ENCODE measurements around the gene CUL3. TPM values are rescaled to one million over a fixed set of nuclear protein-coding genes. Genes with fewer than 3 reads are reported as not detected.
"Not testable (repeated sequence)": the region's sequence is repeated elsewhere in the genome, so short reads cannot be mapped to it uniquely, and the experiment has no call there.

Gene CUL3
- total RNA-seq, 1 donor from 2014 or later = 74.5 TPM

DNA sequence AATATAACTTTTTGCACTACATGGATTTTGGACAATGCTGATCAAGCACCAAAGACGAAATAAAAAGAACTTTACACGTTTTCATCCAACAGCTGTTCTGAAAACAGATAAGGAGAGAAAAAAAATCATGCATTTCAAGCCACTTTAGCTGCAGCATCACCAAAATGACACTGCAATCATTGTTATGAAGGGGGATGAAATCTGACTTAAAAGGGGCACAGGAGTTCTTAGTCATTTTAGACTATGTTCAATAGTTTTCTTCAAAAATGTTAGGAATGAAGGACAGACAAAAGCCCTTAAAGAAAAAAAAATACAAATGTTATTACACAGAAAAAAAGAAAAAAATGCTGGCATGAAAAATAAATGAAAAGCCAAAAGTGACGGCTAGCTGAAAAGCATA lies 71.2 kb downstream of the CUL3 start:
- DNase-seq (ENCODE audit: missing footprints) = no peak
- no peak for ATAC-seq
- intact Hi-C loops (cut with DNase I) = no loop called here

DNA sequence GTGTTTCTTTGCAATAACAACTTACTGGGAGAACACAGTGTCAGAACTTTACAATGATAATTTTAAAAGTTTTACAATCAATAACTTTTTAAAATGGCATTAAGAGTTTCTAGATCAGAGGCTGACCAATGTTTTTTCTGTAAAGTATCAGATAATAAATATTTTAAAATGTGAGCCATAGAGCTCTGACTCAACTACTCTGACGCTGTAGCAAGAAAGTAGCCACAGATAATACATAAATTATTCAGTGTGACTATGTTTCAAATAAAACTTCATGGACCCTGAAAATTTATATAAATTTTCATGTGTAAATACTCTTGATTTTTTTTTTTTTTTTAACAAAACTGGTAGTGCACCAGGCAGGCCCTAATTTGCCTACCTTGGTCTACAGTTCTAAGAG lies 77.4 kb downstream of the CUL3 start:
- intact Hi-C loops (cut with DNase I) = no loop called here
- DNase-seq (ENCODE audit: missing footprints) (no peak), ATAC-seq (no peak)

DNA sequence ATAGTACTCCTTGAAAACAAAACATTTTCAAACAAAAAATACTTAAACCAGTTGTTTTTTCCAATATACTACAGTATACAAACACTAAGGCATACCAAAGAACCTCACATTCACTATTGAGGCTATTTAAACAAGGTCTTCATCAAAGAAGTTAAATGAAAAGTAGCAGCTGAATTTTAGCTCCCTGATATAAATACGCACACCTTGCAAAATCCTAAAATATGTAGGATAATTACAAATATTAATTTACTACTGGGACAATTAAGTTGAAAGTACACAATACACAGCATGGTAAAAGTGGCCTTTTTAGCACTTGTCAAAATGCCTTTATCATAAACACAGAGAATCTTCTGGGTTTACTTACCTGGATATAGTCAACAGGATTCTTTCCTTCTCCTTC lies 78.7 kb downstream of the CUL3 start:
- ATAC-seq (no peak), DNase-seq (ENCODE audit: missing footprints) (no peak)
- intact Hi-C loops (cut with DNase I) = no loop called here

DNA sequence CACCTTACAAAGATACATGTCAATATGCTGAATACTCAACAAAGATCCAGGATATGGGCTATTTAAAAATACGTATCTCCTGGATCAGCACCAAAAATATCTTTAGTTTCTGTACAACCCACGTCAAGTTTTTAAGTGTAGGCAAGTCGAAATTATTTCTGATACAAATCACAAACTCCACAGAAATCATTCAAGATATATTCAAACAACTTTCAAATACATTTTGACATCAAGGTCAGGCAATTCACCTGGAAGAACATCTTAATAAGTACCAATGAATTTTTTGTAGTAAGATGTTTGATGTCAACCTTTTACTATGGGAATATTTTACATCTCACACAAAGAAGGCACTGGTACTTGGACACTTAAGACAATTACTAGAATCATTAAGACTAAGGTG lies 86.2 kb downstream of the CUL3 start:
- ATAC-seq (no peak), DNase-seq (ENCODE audit: missing footprints) (no peak)
- intact Hi-C loops (cut with DNase I) = no loop called here

DNA sequence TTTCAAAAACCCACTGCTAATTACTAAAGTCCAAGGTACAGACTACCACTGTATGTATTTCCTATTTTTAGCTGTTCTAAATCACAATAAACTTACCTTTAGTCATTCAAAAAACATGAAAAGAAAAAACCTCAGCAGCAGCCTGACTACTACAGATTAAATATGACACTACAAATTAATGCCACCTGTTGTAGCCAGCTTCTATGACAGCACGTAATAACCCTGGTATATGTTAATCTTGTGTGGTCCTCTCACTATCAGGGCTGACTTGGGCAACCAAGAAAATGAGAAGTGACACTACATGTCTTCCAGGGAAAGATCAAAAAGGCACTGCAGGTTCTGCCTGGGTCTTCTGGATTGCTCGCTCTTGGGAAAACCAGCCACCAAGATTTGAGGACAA lies 92.6 kb downstream of the CUL3 start:
- no peak for ATAC-seq
- intact Hi-C loops (cut with DNase I) = no loop called here

DNA sequence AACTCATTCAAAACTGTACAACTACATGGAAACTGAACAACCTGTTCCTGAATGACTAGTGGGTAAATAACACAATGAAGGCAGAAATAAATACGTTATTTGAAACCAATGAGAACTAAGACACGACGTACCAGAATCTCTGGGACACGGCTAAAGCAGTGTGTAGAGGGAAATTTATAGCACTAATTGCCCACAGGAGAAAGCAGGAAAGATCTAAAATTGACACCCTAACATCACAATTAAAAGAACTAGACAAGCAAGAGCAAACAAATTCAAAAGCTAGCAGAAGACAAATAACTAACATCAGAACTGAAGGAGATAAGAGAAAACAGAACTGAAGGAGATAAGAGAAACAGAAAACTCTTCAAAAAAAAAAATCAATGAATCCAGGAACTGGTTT lies 97.2 kb downstream of the CUL3 start:
- intact Hi-C loops (cut with DNase I); DNase-seq (ENCODE audit: missing footprints); ATAC-seq: not testable (repeated sequence)

More for the DNA sequence above, 92.6 kb downstream of the CUL3 start:
- no peak for DNase-seq (ENCODE audit: missing footprints)

DNA sequence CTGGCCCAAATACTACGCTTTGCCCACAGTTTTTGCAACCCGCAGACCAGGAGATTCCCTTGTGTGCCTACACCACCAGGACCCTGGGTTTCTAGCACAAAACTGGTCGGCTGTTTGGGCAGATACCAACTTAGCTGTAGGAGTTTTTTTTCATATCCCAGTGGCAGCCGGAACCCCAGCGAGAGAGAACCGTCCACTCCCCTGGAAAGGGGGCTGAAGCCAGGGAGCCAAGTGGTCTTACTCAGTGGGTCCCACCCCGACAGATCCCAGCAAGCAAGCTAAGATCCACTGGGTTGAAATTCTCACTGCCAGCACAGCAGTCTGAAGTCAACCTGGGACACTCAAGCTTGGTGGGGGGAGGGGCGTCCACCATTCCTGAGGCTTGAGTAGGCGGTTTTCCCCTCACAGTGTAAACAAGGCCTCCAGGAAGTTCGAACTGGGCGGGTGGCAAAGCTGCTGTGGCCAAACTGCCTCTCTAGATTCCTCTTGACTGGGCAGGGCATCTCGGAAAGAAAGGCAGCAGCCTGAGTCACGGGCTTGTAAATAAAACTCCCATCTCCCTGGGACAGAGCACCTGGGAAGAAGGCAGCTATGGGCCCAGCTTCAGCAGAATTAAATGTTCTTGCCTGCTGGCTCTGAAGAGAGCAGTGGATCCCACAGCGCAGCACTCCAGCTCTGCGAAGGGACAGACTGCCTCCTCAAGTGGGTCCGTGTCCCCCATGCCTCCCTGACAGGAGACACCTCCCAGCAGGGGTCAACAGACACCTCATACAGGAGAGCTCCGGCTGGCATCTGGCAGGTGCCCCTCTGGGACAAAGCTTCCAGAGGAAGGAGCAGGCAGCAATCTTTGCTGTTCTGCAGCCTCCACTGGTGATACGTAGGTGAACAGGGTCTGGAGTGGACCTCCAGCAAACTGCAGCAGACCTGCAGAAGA lies 99.8 kb downstream of the CUL3 start:
- ATAC-seq; DNase-seq (ENCODE audit: missing footprints); intact Hi-C loops (cut with DNase I): not testable (repeated sequence)

DNA sequence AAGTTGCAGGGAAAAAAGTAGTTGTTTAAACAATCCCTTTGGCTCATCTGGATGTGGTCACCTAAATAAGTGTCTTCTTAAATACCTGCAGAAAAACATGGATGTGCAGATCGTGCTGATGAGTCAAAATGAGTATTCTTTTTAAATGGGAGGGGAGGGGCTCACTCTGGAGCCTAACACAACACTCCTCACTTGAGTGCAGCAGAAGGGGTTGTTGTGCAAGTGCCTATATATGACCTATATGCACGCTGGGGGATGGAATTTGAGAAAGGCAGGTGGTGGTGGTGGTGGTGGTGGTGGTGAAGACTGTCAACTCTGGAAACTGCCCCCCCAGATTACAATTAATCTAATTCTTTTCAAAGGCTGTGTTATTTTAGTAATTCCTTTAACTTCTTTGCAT lies 105.3 kb downstream of the CUL3 start:
- intact Hi-C loops (cut with DNase I) = no loop called here
- DNase-seq (ENCODE audit: missing footprints) (no peak), ATAC-seq (no peak)

DNA sequence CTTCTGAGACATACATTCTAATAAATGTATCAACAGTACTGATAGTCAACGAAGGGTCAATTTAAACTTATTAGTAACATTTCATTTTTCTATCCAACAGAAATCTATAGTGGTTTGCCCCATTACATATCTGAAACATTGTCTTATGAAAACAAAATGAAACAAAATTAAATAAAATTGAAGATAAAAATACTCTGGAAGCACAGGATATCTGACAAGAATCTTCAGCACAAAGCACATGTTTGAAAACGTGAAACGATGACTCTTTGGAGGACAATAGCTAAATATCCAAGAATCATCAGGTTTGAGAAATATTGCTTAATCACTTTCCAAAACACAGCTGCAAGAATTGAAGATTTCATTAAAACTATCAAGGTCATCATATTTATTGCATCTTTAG lies 112.3 kb downstream of the CUL3 start:
- ATAC-seq (no peak), DNase-seq (ENCODE audit: missing footprints) (no peak)
- intact Hi-C loops (cut with DNase I) = no loop called here

DNA sequence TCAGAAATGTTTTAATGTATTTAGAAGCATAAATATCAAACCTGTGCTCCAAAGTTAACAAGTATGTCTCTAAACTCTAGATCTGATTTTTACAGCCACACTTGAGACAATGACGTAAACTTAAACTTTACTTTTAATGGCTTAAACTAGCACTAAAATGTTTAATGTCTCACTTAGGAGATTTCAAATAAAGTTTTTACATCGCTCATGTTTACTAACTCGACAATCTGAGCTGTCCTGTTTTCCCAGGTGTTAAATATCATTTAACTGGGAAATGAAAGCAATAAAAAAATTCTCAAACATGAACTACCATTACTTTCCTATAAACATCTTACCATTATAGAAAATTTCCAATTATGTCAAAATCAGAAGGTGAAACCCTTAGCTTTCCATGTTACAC lies 113.0 kb downstream of the CUL3 start:
- ATAC-seq = no peak
- no peak for DNase-seq (ENCODE audit: missing footprints)

DNA sequence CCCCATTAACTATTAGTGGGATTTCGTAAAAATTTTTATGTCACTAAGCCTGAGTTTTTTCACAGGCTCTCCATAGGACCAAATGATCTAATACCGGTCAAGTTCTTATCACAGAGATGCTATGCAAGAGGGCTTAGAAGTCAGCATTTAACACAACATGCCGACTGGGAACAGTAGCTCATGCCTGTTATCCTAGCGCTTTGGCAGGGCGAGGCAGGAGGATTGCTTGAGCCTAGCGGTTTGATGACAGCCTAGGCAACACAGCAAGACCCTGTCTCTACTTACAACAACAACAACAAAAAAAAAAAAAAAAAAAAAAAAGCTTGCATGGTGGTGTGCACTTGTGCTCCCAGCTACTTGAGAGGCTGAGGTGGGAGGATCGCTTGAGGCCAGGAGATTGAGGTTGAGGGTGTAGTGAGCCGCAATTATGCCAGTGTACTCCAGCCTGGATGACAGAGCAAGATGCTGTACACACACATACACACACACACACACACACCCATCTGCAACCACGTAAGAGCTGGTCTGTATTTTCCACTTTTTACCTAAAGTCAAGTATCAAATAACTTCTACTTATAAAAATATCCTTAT lies 115.7 kb downstream of the CUL3 start:
- ATAC-seq (no peak), DNase-seq (ENCODE audit: missing footprints) (no peak)
- intact Hi-C loops (cut with DNase I) = no loop called here

More for the DNA sequence above, 113.0 kb downstream of the CUL3 start:
- intact Hi-C loops (cut with DNase I) = no loop called here

DNA sequence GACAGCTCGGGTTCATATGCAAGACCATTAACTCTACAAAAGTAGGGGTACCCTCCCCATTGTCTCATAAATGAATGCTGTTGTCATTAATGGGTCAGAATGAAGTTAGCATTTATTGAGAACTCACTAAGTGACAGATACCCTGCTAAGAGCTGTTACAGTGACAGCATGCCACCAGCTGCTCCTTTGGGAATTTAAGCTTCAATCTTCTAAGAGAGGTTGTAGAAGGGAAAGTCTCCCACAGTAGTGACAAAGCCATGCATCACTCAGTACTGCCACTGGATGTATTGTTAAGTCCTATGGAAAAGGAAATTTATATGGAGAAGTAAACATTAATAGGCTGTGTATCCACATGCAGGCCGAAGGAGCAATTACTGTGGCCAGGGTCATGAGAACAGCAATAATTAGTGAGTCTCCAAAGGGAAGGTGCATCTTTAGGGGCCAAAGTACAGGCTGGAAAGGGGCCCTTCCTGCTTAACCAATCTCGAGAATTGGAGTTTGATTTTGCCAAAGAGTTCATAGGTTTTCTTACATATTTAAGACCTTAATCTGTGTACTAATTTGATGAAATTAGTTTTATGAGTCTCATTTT lies 118.8 kb downstream of the CUL3 start:
- no peak for ATAC-seq
- intact Hi-C loops (cut with DNase I) = no loop called here
- DNase-seq (ENCODE audit: missing footprints) = no peak

DNA sequence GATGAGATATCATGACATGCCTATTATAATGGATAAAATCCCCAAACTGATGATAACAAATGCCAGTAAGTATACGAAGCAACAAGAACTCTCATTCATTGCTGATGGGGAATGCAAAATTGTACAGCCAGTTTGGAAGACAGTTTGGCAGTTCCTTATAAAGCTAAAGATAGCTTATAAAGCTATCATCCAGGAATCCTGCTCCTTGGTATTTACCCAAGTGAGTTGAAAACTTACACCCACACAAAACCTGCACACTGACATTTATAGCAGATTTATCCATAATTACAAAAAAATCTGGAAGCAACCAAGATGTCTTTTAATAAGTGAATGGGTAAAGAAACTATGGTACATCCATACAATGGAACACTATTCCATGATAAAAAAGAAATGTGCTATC lies 123.8 kb downstream of the CUL3 start:
- DNase-seq (ENCODE audit: missing footprints) (no peak), ATAC-seq (no peak)
- intact Hi-C loops (cut with DNase I) = no loop called here

DNA sequence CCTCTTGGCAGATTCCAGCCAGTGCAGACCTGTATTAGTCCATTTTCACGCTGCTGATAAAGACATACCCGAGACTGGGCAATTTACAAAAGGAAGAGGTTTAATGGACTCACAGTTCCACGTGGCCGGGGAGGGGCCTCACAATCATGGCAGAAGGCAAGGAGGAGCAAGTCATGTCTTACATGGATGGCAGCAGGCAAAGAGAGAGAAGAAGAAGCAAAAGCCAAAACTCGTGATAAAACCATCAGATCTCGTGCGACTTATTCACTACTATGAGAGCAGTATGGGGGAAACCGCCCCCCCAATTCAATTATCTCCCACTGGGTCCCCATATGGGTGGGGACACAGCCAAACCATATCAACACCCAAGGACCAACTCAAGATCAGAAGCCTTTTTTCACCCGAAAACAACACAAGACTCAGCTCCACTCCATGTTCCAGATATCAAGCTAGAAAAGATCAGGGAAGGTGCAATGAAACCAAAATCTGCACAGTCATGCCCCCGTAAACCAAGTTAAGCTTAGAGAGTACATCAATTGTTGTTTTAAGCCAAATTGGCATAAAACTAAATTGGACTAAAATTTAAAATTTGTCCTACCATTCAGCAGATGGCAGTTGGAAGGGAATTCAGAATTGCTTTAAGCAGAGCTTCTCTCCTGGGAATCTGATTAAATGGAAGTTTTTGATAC lies 127.6 kb downstream of the CUL3 start:
- no peak for ATAC-seq
- DNase-seq (ENCODE audit: missing footprints) = no peak
- intact Hi-C loops (cut with DNase I) = no loop called here

DNA sequence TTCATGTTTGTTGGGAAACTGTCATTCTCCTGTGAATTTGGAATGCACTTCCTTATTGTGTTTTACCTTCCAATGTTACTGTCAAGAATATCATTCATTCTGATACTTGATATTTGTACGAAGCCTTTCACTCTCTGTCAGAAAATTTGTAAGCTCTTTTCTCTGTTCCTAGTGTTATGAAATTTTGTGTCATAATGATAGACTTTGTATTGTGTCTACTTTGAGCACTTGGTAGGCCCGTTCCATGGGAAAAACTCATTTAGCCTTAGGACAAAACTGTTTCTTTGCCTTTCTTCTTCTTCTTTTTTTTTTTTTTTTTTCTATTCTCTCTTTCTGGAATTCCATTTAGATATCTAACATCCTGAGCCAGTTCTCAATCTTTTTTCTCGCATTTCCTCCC lies 131.3 kb downstream of the CUL3 start:
- DNase-seq (ENCODE audit: missing footprints) (no peak), ATAC-seq (no peak)
- intact Hi-C loops (cut with DNase I) = loop anchor here (5.0 kb wide), 1 partner anchor 87 kb away; no protein-coding TSS in a partner anchor

DNA sequence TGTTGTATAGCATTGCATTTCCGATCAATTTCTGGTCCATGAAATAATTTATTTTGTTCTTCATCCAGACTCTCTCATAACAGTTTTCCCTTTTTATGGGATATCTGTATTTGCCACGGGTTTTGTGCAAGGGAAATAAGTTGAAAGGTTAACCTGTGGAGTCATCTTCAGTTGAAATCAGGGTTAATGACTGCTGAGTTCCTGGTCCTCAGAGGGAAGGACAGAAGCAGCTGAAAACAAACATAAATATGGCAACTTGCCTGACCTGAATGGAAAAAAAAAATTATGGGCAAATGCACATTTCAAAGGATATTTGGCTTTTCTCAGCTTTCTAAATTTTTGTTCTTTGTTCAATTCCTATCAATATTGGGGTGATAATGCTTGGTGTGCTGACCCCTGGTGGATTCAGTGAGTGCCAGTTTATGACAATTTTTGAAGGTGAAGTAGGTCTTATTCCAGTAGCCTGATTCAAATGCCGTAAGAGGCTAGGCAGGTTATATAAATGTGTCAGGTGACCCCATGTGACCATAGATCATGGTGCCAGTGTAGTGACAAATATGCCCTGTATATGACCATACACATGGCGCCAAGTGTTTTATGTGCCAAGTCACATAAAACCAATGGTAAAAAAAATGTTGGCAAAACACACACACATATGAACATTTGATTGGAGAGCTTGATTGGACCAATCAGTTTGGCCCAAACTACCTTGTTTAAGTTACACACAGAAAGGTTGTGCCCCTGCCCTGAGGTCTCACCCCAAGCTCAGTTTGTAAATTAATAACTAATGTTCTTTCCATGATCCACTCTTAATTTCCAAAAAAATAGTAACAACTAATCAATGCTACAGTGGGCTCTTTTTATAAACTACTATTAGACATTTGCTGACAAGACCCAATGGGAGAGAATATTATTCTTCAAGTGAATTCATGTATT lies 135.7 kb downstream of the CUL3 start:
- intact Hi-C loops (cut with DNase I) = loop anchor here (5.0 kb wide), 2 partner anchors 82 to 92 kb away; no protein-coding TSS in a partner anchor
- ATAC-seq (no peak), DNase-seq (ENCODE audit: missing footprints) (no peak)

DNA sequence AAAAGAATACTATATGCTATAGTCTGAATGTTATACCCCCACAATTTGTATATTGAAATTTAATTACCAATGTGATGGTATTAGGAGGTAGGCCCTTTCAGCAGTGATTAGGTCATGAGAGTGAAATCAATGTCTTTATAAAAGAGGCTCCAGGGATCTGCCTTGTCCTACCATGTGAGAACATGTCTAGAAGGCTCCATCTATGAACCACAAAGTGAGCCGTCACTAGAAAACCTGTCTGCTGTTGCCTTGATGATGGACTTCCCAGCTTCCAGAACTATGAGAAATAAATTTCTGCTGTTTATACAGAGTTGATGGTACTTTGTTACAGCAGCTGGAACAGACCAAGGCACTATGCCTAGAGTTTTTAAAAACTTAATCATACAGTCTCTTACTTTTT lies 136.9 kb downstream of the CUL3 start:
- intact Hi-C loops (cut with DNase I) = loop anchor here (5.0 kb wide), 1 partner anchor 91 kb away; no protein-coding TSS in a partner anchor
- DNase-seq (ENCODE audit: missing footprints) = no peak
- no peak for ATAC-seq

DNA sequence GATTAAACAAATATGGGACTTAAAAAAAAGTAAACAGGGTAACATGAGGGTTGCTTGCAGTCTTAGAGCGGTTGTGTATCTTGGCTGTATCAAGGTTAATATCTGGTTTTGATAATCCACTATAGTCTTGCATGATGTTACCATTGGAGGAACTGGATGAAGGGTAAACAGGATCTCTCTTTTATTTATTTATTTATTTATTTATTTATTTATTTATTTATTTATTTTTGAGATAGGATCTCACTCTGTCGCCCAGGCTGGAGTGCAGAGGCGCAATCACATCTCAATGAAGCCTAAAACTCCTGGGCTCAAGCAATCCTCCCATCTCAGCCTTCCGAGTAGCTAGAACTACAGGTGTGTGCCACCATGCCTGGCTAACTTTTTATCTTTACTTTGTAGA lies 140.4 kb downstream of the CUL3 start:
- ATAC-seq (no peak), DNase-seq (ENCODE audit: missing footprints) (no peak)
- intact Hi-C loops (cut with DNase I) = loop anchor here (5.0 kb wide), 1 partner anchor 87 kb away; no protein-coding TSS in a partner anchor

Data from Right ventricle myocardium inferior (tissue), 1 donor.